Measurements from ENCODE around the gene NDUFB8. TPM values are rescaled to one million over a fixed set of nuclear protein-coding genes. Genes with fewer than 3 reads are reported as not detected.

NDUFB8 gene
- total RNA-seq, 4 donors from 2014 or later, result 156 to 176 (median 164) TPM

- Histone ChIP-seq H3K27ac (no peak overlapping the region), H3K36me3 (no peaks in the 10 kb centered on the region), H3K4me3 (no peak overlapping the region), H3K9me3 (no peaks in the 10 kb centered on the region), H3K4me1 (no peaks in the 10 kb centered on the region), H3K27me3 (peaks cover 90% of the 10 kb centered on the region)
- TF ChIP-seq POLR2A (IDR thresholded peaks at IDR 0.05) (no peak), CTCF (IDR thresholded peaks at IDR 0.05) (no peak), POLR2AphosphoS5 (IDR thresholded peaks at IDR 0.05) (no peak), EP300 (IDR thresholded peaks at IDR 0.05) (no peak)
- WGBS, result 19% methylated on average over 27 of the region's 28 CpGs
- DNase-seq (ENCODE audit: low spot score in 2 of 2), result no peak
Observed at GRCh38 chr10:100569687-100570481, 40.2 kb upstream of the NDUFB8 start.

GRCh38 chr10:100568912-100569311 is 39.2 kb upstream of the NDUFB8 start:
- 84% methylated on average over 3 of the region's 3 CpGs for WGBS
- DNase-seq (ENCODE audit: low spot score in 2 of 2), result no peak
- Histone ChIP-seq H3K4me1 (no peaks in the 10 kb centered on the region), H3K36me3 (no peaks in the 10 kb centered on the region), H3K9me3 (no peaks in the 10 kb centered on the region), H3K4me3 (no peak overlapping the region), H3K27me3 (peaks cover 95% of the 10 kb centered on the region), H3K27ac (no peak overlapping the region)
- TF ChIP-seq CTCF (IDR thresholded peaks at IDR 0.05) (no peak), POLR2A (IDR thresholded peaks at IDR 0.05) (no peak), POLR2AphosphoS5 (IDR thresholded peaks at IDR 0.05) (no peak), EP300 (IDR thresholded peaks at IDR 0.05) (no peak)

GRCh38 chr10:100567826-100568225 is 38.2 kb upstream of the NDUFB8 start:
- no peak for DNase-seq (ENCODE audit: low spot score in 2 of 2)
- Histone ChIP-seq H3K4me3 (no peak overlapping the region), H3K27ac (no peak overlapping the region), H3K9me3 (no peaks in the 10 kb centered on the region), H3K4me1 (no peaks in the 10 kb centered on the region), H3K27me3 (peaks cover 97% of the 10 kb centered on the region), H3K36me3 (no peaks in the 10 kb centered on the region)
- 29% methylated on average over 6 of the region's 6 CpGs for WGBS
- TF ChIP-seq CTCF (IDR thresholded peaks at IDR 0.05), result no peak
- TF ChIP-seq POLR2A (IDR thresholded peaks at IDR 0.05), result no peak
- TF ChIP-seq POLR2AphosphoS5 (IDR thresholded peaks at IDR 0.05), result no peak
- no peak for TF ChIP-seq EP300 (IDR thresholded peaks at IDR 0.05)

- Histone ChIP-seq H3K27ac (no peak overlapping the region), H3K9me3 (no peaks in the 10 kb centered on the region), H3K27me3 (peaks cover 98% of the 10 kb centered on the region), H3K36me3 (no peaks in the 10 kb centered on the region), H3K4me3 (no peak overlapping the region), H3K4me1 (peaks cover 2% of the 10 kb centered on the region)
- 37% methylated on average over 11 of the region's 11 CpGs for WGBS
- no peak for DNase-seq (ENCODE audit: low spot score in 2 of 2)
- TF ChIP-seq CTCF (IDR thresholded peaks at IDR 0.05), result no peak
- no peak for TF ChIP-seq EP300 (IDR thresholded peaks at IDR 0.05)
- TF ChIP-seq POLR2AphosphoS5 (IDR thresholded peaks at IDR 0.05), result no peak
- TF ChIP-seq POLR2A (IDR thresholded peaks at IDR 0.05), result no peak
Observed at GRCh38 chr10:100567249-100567648, 37.6 kb upstream of the NDUFB8 start.

GRCh38 chr10:100566561-100566960 is 36.9 kb upstream of the NDUFB8 start:
- no peak for DNase-seq (ENCODE audit: low spot score in 2 of 2)
- H3K9me3 ChIP-seq, result no peaks in the 10 kb centered on the region
- TF ChIP-seq EP300 (IDR thresholded peaks at IDR 0.05), result no peak
- TF ChIP-seq CTCF (IDR thresholded peaks at IDR 0.05), result no peak
- TF ChIP-seq POLR2A (IDR thresholded peaks at IDR 0.05), result no peak
- H3K27ac ChIP-seq, result no peak overlapping the region
- peaks cover 98% of the 10 kb centered on the region for H3K27me3 ChIP-seq
- H3K36me3 ChIP-seq, result no peaks in the 10 kb centered on the region
- 58% methylated on average over 3 of the region's 3 CpGs for WGBS
- no peak overlapping the region for H3K4me3 ChIP-seq
- peaks cover 9% of the 10 kb centered on the region for H3K4me1 ChIP-seq

All from suprapubic skin (tissue), 4 donors.